ENCODE measurements around the gene PPHLN1. TPM values are rescaled to one million over a fixed set of nuclear protein-coding genes. Genes with fewer than 3 reads are reported as not detected.
A peak's percentile ranks its signal among the peaks of the same experiment; 100 is the strongest.

Gene PPHLN1
- polyA plus RNA-seq, 3 donors: 40.7 to 74.8 (median 68.7) TPM

GRCh38 chr12:42394429-42394828 is 68.5 kb downstream of the PPHLN1 start:
- H3K36me3 Mint-ChIP-seq: peaks cover 53 to 67% of the 10 kb centered on the region in 2 donors
- Histone ChIP-seq H2AFZ (ENCODE audit: insufficient read depth, low read depth, low read length, poor library complexity, severe bottlenecking) (no peak overlapping the region), H3K4me2 (replicated peaks; ENCODE audit: extremely low read depth, low read length, poor library complexity, severe bottlenecking) (no peak overlapping the region), H3K9ac (ENCODE audit: insufficient read depth, low read length, poor library complexity, severe bottlenecking) (no peak overlapping the region), H3K27ac (ENCODE audit: low read depth in 1 of 2, low read length in 2 of 2) (no peak overlapping the region), H3K27me3 (ENCODE audit: control insufficient read depth in 2 of 2, insufficient read depth in 2 of 2, low read length in 2 of 2) (no peaks in the 10 kb centered on the region), H3K4me1 (ENCODE audit: control insufficient read depth in 1 of 2, insufficient read depth in 2 of 2, low read length in 2 of 2) (no peaks in the 10 kb centered on the region), H4K20me1 (ENCODE audit: insufficient read depth, low read length) (no peaks in the 10 kb centered on the region), H3K36me3 (replicated peaks in 1 of 2; ENCODE audit: control insufficient read depth in 1 of 2, insufficient read depth in 2 of 2, low read length in 2 of 2) (peaks cover 46 to 86% of the 10 kb centered on the region in 2 donors), H3K4me3 (replicated peaks in 1 of 3; ENCODE audit: low read depth in 2 of 3, low read length in 3 of 3) (no peak overlapping the region), H3K9me3 (replicated peaks in 1 of 2; ENCODE audit: control insufficient read depth in 1 of 2, insufficient read depth in 1 of 2, low read length in 2 of 2) (no peaks in the 10 kb centered on the region), H3K79me2 (ENCODE audit: insufficient read depth, low read length) (no peaks in the 10 kb centered on the region)
- no peak overlapping the region for H3K27ac Mint-ChIP-seq
- TF ChIP-seq CTCF (IDR thresholded peaks at IDR 0.05): no peak
- no peak overlapping the region for H3K4me3 Mint-ChIP-seq
- WGBS (ENCODE audit: insufficient coverage): no CpG with 5 or more reads among the region's 2 CpGs
- H3K4me1 Mint-ChIP-seq: no peaks in the 10 kb centered on the region
- intact Hi-C loops (cut with micrococcal nuclease): no loop called here
- DNase-seq: no peak
- H3K9me3 Mint-ChIP-seq: no peaks in the 10 kb centered on the region
- no peaks in the 10 kb centered on the region for H3K27me3 Mint-ChIP-seq (ENCODE audit: low read depth in 3 of 3)

- TF ChIP-seq CTCF (IDR thresholded peaks at IDR 0.05): no peak
- no peak overlapping the region for H3K4me2 ChIP-seq (replicated peaks; ENCODE audit: extremely low read depth, low read length, poor library complexity, severe bottlenecking)
- peaks cover 50 to 86% of the 10 kb centered on the region in 2 donors for H3K36me3 ChIP-seq (replicated peaks in 1 of 2; ENCODE audit: control insufficient read depth in 1 of 2, insufficient read depth in 2 of 2, low read length in 2 of 2)
- H3K9ac ChIP-seq (ENCODE audit: insufficient read depth, low read length, poor library complexity, severe bottlenecking): no peak overlapping the region
- Mint-ChIP-seq H3K4me3 (no peak overlapping the region), H3K27ac (peak overlapping the region in 1 of 7 donors; percentile 21), H3K9me3 (peaks cover 0 to 4% (median 0%) of the 10 kb centered on the region in 7 donors), H3K36me3 (peaks cover 53 to 67% of the 10 kb centered on the region in 2 donors), H3K27me3 (ENCODE audit: low read depth in 3 of 3) (no peaks in the 10 kb centered on the region), H3K4me1 (no peaks in the 10 kb centered on the region)
- no CpG with 5 or more reads among the region's 3 CpGs for WGBS (ENCODE audit: insufficient coverage)
- H4K20me1 ChIP-seq (ENCODE audit: insufficient read depth, low read length): no peaks in the 10 kb centered on the region
- no peak overlapping the region for H3K4me3 ChIP-seq (replicated peaks in 1 of 3; ENCODE audit: low read depth in 2 of 3, low read length in 3 of 3)
- no peak overlapping the region for H3K27ac ChIP-seq (ENCODE audit: low read depth in 1 of 2, low read length in 2 of 2)
- no peak for DNase-seq
- intact Hi-C loops (cut with micrococcal nuclease): no loop called here
- H3K27me3 ChIP-seq (ENCODE audit: control insufficient read depth in 2 of 2, insufficient read depth in 2 of 2, low read length in 2 of 2): no peaks in the 10 kb centered on the region
- no peaks in the 10 kb centered on the region for H3K4me1 ChIP-seq (ENCODE audit: control insufficient read depth in 1 of 2, insufficient read depth in 2 of 2, low read length in 2 of 2)
- H2AFZ ChIP-seq (ENCODE audit: insufficient read depth, low read depth, low read length, poor library complexity, severe bottlenecking): no peak overlapping the region
- no peaks in the 10 kb centered on the region for H3K79me2 ChIP-seq (ENCODE audit: insufficient read depth, low read length)
- peaks cover 0 to 3% of the 10 kb centered on the region in 2 donors for H3K9me3 ChIP-seq (replicated peaks in 1 of 2; ENCODE audit: control insufficient read depth in 1 of 2, insufficient read depth in 1 of 2, low read length in 2 of 2)
These were observed 70.7 kb downstream of the PPHLN1 start for GRCh38 chr12:42396473-42397259.
